ENCODE data around the gene MAPK4.

The MAPK4 gene

GRCh38 chr18:50647792-50648191 is 87.9 kb downstream of the MAPK4 start:
- DNase-seq = no peak
- Mint-ChIP-seq H3K4me1 (peaks cover 22% of the 10 kb centered on the region), H3K27me3 (ENCODE audit: low read depth, poor library complexity) (peaks cover 6% of the 10 kb centered on the region), H3K27ac (no peak overlapping the region), H3K9me3 (no peaks in the 10 kb centered on the region), H3K36me3 (ENCODE audit: low read depth) (no peaks in the 10 kb centered on the region), H3K4me3 (no peak overlapping the region)
- no peak for TF ChIP-seq CTCF (IDR thresholded peaks at IDR 0.05)

- no peak for TF ChIP-seq CTCF (IDR thresholded peaks at IDR 0.05)
- H3K4me1 Mint-ChIP-seq = peaks cover 18% of the 10 kb centered on the region
- H3K36me3 Mint-ChIP-seq (ENCODE audit: low read depth) = no peaks in the 10 kb centered on the region
- H3K27ac Mint-ChIP-seq = no peak overlapping the region
- H3K9me3 Mint-ChIP-seq = no peaks in the 10 kb centered on the region
- DNase-seq = no peak
- H3K4me3 Mint-ChIP-seq = no peak overlapping the region
- H3K27me3 Mint-ChIP-seq (ENCODE audit: low read depth, poor library complexity) = peaks cover 13% of the 10 kb centered on the region
Observed at GRCh38 chr18:50649821-50650220, 89.9 kb downstream of the MAPK4 start.

GRCh38 chr18:50651334-50651733 is 91.4 kb downstream of the MAPK4 start:
- H3K27ac Mint-ChIP-seq = no peak overlapping the region
- no peak for DNase-seq
- peaks cover 12% of the 10 kb centered on the region for H3K27me3 Mint-ChIP-seq (ENCODE audit: low read depth, poor library complexity)
- no peak overlapping the region for H3K4me3 Mint-ChIP-seq
- H3K9me3 Mint-ChIP-seq = no peaks in the 10 kb centered on the region
- no peak for TF ChIP-seq CTCF (IDR thresholded peaks at IDR 0.05)
- peaks cover 28% of the 10 kb centered on the region for H3K4me1 Mint-ChIP-seq
- no peaks in the 10 kb centered on the region for H3K36me3 Mint-ChIP-seq (ENCODE audit: low read depth)

- Mint-ChIP-seq H3K36me3 (ENCODE audit: low read depth) (no peaks in the 10 kb centered on the region), H3K27ac (no peak overlapping the region), H3K4me3 (no peak overlapping the region), H3K4me1 (peaks cover 36% of the 10 kb centered on the region), H3K27me3 (ENCODE audit: low read depth, poor library complexity) (peaks cover 12% of the 10 kb centered on the region), H3K9me3 (peaks cover 5% of the 10 kb centered on the region)
- no peak for DNase-seq
- no peak for TF ChIP-seq CTCF (IDR thresholded peaks at IDR 0.05)
Observed at GRCh38 chr18:50653402-50654093, 93.7 kb downstream of the MAPK4 start.

- Mint-ChIP-seq H3K9me3 (peaks cover 5% of the 10 kb centered on the region), H3K27me3 (ENCODE audit: low read depth, poor library complexity) (peaks cover 12% of the 10 kb centered on the region), H3K4me3 (no peak overlapping the region), H3K36me3 (ENCODE audit: low read depth) (no peaks in the 10 kb centered on the region), H3K4me1 (peaks cover 40% of the 10 kb centered on the region), H3K27ac (no peak overlapping the region)
- DNase-seq = no peak
- no peak for TF ChIP-seq CTCF (IDR thresholded peaks at IDR 0.05)
Observed at GRCh38 chr18:50654211-50654610, 94.3 kb downstream of the MAPK4 start.
